Activated CD4-positive, alpha-beta T cell treated with anti-CD3 and anti-CD28 coated beads, Interleukin-2, amount 50 U/mL, for 4 hours (primary cell): ENCODE data around the gene EPHA6.

ENCODE experiments used
- DNase-seq, 2 experiments: peaks; one replicate each; pipeline ENCODE4 v3.0.0-alpha.2; 2020

Gene EPHA6

GRCh38 chr3:97720417-97720816, 906.0 kb downstream of the EPHA6 start:
- no peak for DNase-seq

- no peak for DNase-seq
Measured at GRCh38 chr3:97721446-97721845, 907.1 kb downstream of the EPHA6 start.

GRCh38 chr3:97736928-97737327, 922.5 kb downstream of the EPHA6 start:
- DNase-seq = no peak

- no peak for DNase-seq
Measured at GRCh38 chr3:97738761-97739160, 924.4 kb downstream of the EPHA6 start.

GRCh38 chr3:97742036-97742435, 927.6 kb downstream of the EPHA6 start:
- DNase-seq = no peak

- no peak for DNase-seq
Measured at GRCh38 chr3:97744289-97744688, 929.9 kb downstream of the EPHA6 start.

GRCh38 chr3:97763586-97764406, 949.4 kb downstream of the EPHA6 start:
- DNase-seq = no peak

- DNase-seq = peak; percentile 54 to 55
Measured at GRCh38 chr3:97764407-97765238, 950.2 kb downstream of the EPHA6 start, which contains the start of gene ARL6. Gene ARL6 (plus strand): TSS chr3:97764758. CDS start chr3:97768108, 3,350 bp downstream.

- DNase-seq = no peak
Measured at GRCh38 chr3:97765336-97765735, 950.9 kb downstream of the EPHA6 start.

- DNase-seq = no peak
Measured at GRCh38 chr3:97772926-97773325, 958.5 kb downstream of the EPHA6 start.

GRCh38 chr3:97778152-97778551, 963.8 kb downstream of the EPHA6 start:
- DNase-seq = no peak

GRCh38 chr3:97793420-97794019, 979.1 kb downstream of the EPHA6 start:
- DNase-seq = no peak

- no peak for DNase-seq
Measured at GRCh38 chr3:97795951-97796350, 981.6 kb downstream of the EPHA6 start.
